Measurements from ENCODE around the gene POLD3. TPM values are rescaled to one million over a fixed set of nuclear protein-coding genes. Genes with fewer than 3 reads are reported as not detected.

Gene POLD3, protein sequence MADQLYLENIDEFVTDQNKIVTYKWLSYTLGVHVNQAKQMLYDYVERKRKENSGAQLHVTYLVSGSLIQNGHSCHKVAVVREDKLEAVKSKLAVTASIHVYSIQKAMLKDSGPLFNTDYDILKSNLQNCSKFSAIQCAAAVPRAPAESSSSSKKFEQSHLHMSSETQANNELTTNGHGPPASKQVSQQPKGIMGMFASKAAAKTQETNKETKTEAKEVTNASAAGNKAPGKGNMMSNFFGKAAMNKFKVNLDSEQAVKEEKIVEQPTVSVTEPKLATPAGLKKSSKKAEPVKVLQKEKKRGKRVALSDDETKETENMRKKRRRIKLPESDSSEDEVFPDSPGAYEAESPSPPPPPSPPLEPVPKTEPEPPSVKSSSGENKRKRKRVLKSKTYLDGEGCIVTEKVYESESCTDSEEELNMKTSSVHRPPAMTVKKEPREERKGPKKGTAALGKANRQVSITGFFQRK
- 10 to 100 TPM; 18.0 to 21.1 TPM for total RNA-seq
- 10 to 100 TPM in 1 of 2 donors, 1 to 10 TPM in 1; 7.6 to 11.9 TPM for polyA plus RNA-seq
- long read RNA-seq, donor 1, partial matches to known transcripts: 0 of 4 reads
- long read RNA-seq, donor 1, other reads (novel, unspliced or antisense): 0 of 4 reads
- long read RNA-seq, donor 2, partial matches to known transcripts: 0 of 3 reads
- long read RNA-seq, donor 2, other reads (novel, unspliced or antisense): 0 of 3 reads
- long read RNA-seq, donor 3, partial matches to known transcripts: 6 of 7 reads
- long read RNA-seq, donor 3, other reads (novel, unspliced or antisense): 0 of 7 reads
- long read RNA-seq, donor 4: 0 reads
- long read RNA-seq, donor 5, partial matches to known transcripts: 8 of 11 reads
- long read RNA-seq, donor 5, other reads (novel, unspliced or antisense): 0 of 11 reads

DNA sequence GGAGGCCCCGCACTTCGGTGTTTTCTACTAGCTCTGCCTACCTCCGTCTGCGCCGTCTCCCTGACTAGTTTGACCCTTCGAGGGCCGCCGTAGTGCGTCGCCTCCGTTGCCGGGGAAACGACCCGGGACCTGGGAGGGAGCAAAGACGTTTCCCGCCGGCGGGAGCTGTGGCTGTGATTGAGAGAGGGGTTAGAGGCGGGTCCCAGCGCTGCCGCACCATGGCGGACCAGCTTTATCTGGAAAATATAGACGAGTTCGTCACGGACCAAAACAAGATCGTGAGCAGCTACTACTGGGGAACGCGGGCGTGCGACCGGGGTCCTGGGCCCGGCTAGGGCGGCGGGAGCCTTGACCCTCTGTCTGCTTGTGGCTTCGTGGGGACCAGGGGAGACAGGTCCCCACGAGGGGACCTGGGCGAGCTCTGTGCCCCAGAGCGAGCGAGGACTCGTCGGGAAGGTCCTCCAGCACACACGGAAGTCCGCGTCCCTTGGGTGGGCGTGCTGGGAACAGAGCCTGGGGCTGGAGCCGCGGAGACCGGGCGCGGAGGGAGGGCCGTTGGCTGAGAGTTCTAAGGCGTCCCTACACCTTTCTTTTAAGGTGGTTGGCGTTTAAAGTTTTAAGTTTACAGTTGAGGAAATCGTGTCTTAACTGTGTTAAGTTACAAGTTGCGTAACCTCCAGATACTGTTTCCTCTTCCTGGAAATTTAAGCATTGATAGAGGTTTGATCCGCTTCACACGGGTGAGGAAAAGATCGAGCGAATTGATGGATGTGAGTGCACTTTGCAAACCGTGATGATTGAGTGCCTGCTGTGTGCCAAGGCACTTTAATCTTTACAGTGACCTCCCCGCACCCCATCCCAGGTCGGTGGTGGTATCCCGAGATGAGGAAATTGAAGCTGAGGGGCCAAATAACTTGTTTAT lies at the start of gene POLD3:
Gene POLD3, plus strand, starts transcription at position 142 of the 922 bp plus-strand sequence. Its CDS starts 77 bp downstream, at position 219.
- Histone ChIP-seq H3K27ac (ENCODE audit: low read depth in 1 of 2, low read length in 1 of 2) (peak within 1 kb of the TSS; percentile 88 to 91), H3K4me3 (peak within 1 kb of the TSS; percentile 81), H3K9me3 (ENCODE audit: control insufficient read depth in 4 of 4, insufficient read depth in 3 of 4, low read length in 3 of 4) (no peaks in the 10 kb centered on the region), H3K36me3 (ENCODE audit: control insufficient read depth in 4 of 4, insufficient read depth in 4 of 4, low read length in 4 of 4) (peaks cover 2 to 20% (median 12%) of the 10 kb centered on the region in 4 donors), H3K4me1 (ENCODE audit: control insufficient read depth in 5 of 5, insufficient read depth in 5 of 5, low read length in 5 of 5) (peaks cover 0 to 14% (median 5%) of the 10 kb centered on the region in 5 donors), H3K9ac (ENCODE audit: insufficient read depth in 1 of 2, low read length in 2 of 2) (peak within 1 kb of the TSS; percentile 35 to 78), H3K27me3 (ENCODE audit: control insufficient read depth in 3 of 3, insufficient read depth in 3 of 3, low read length in 2 of 3) (no peaks in the 10 kb centered on the region)
- ATAC-seq (ENCODE audit: insufficient read depth, low FRiP score) (peak; percentile 95), DNase-seq (peak; percentile 94 to 96 (median 95))
- 0 to 1% methylated on average over 63 of the region's 63 CpGs for WGBS, 2 donors
- TF ChIP-seq, protein P1, sequence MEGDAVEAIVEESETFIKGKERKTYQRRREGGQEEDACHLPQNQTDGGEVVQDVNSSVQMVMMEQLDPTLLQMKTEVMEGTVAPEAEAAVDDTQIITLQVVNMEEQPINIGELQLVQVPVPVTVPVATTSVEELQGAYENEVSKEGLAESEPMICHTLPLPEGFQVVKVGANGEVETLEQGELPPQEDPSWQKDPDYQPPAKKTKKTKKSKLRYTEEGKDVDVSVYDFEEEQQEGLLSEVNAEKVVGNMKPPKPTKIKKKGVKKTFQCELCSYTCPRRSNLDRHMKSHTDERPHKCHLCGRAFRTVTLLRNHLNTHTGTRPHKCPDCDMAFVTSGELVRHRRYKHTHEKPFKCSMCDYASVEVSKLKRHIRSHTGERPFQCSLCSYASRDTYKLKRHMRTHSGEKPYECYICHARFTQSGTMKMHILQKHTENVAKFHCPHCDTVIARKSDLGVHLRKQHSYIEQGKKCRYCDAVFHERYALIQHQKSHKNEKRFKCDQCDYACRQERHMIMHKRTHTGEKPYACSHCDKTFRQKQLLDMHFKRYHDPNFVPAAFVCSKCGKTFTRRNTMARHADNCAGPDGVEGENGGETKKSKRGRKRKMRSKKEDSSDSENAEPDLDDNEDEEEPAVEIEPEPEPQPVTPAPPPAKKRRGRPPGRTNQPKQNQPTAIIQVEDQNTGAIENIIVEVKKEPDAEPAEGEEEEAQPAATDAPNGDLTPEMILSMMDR (IDR thresholded peaks at IDR 0.05; ENCODE audit: control extremely low read depth, extremely low read depth): no peak

DNA sequence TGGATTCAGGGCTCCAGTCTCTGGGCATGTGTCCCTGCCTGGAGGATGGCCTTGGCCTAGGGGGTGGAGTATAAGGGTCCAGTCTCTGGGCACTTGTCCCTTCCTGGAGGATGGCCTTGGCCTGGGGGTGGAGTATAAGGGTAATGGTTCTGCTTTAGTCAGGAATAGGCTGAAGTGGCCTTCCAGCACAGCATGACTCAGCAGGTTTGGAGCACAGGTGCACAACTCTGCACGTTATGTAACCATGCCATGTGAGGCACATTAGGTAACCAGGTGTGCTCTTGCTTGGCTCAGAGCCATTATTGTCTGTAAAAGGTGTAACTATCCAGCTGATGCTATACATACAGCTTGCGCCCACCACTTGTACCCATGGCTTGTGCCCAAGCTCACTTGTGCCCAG lies 48.4 kb upstream of the POLD3 start:
- TF ChIP-seq, protein P1 (IDR thresholded peaks at IDR 0.05; ENCODE audit: control extremely low read depth, extremely low read depth): no peak
- H3K9me3 ChIP-seq (ENCODE audit: control insufficient read depth in 4 of 4, insufficient read depth in 3 of 4, low read length in 3 of 4): peaks cover 0 to 4% (median 1%) of the 10 kb centered on the region in 4 donors
- no peak overlapping the region for H3K4me3 ChIP-seq
- 84 to 90% methylated on average over 2 of the region's 2 CpGs for WGBS, 2 donors
- H3K4me1 ChIP-seq (ENCODE audit: control insufficient read depth in 5 of 5, insufficient read depth in 5 of 5, low read length in 5 of 5): no peaks in the 10 kb centered on the region
- H3K36me3 ChIP-seq (ENCODE audit: control insufficient read depth in 4 of 4, insufficient read depth in 4 of 4, low read length in 4 of 4): no peaks in the 10 kb centered on the region
- H3K27ac ChIP-seq (ENCODE audit: low read depth in 1 of 2, low read length in 1 of 2): no peak overlapping the region
- ATAC-seq (ENCODE audit: insufficient read depth, low FRiP score): no peak
- H3K27me3 ChIP-seq (ENCODE audit: control insufficient read depth in 3 of 3, insufficient read depth in 3 of 3, low read length in 2 of 3): no peaks in the 10 kb centered on the region
- DNase-seq: no peak
- no peak overlapping the region for H3K9ac ChIP-seq (ENCODE audit: insufficient read depth in 1 of 2, low read length in 2 of 2)

GRCh38 chr11:74546752-74547151 lies 45.6 kb upstream of the POLD3 start:
- Histone ChIP-seq H3K27me3 (ENCODE audit: control insufficient read depth in 3 of 3, insufficient read depth in 3 of 3, low read length in 2 of 3) (no peaks in the 10 kb centered on the region), H3K36me3 (ENCODE audit: control insufficient read depth in 4 of 4, insufficient read depth in 4 of 4, low read length in 4 of 4) (no peaks in the 10 kb centered on the region), H3K4me1 (ENCODE audit: control insufficient read depth in 5 of 5, insufficient read depth in 5 of 5, low read length in 5 of 5) (no peaks in the 10 kb centered on the region), H3K9me3 (ENCODE audit: control insufficient read depth in 4 of 4, insufficient read depth in 3 of 4, low read length in 3 of 4) (peaks cover 0 to 4% (median 1%) of the 10 kb centered on the region in 4 donors), H3K4me3 (no peak overlapping the region), H3K9ac (ENCODE audit: insufficient read depth in 1 of 2, low read length in 2 of 2) (no peak overlapping the region), H3K27ac (ENCODE audit: low read depth in 1 of 2, low read length in 1 of 2) (no peak overlapping the region)
- WGBS, 2 donors: 56 to 72% methylated on average over 5 of the region's 5 CpGs
- DNase-seq (peak; percentile 21 to 77 (median 32)), ATAC-seq (ENCODE audit: insufficient read depth, low FRiP score) (no peak)
- TF ChIP-seq, protein P1 (IDR thresholded peaks at IDR 0.05; ENCODE audit: control extremely low read depth, extremely low read depth): no peak
